Muscle of leg (tissue), 11 donors: ENCODE data around the gene EIF4E2. TPM values are rescaled to one million over a fixed set of nuclear protein-coding genes. Genes with fewer than 3 reads are reported as not detected.

Source experiments
- DNase-seq: peaks from one replicate; pipeline ENCODE4 v3.0.0; 2013
- H3K27ac ChIP-seq: one replicate; pipeline ENCODE4 v1.5.1; 2013; ENCODE audit warnings: mild to moderate bottlenecking, low read length, control low read depth
- H3K27me3 ChIP-seq: one replicate; pipeline ENCODE4 v1.6.1; 2013; ENCODE audit warnings: low read length; ENCODE audit not compliant: control insufficient read depth, insufficient read depth
- H3K36me3 ChIP-seq: one replicate; pipeline ENCODE4 v1.6.1; 2013; ENCODE audit warnings: low read length; ENCODE audit not compliant: control insufficient read depth, insufficient read depth
- H3K4me1 ChIP-seq: one replicate; pipeline ENCODE4 v1.6.1; 2013; ENCODE audit warnings: low read length; ENCODE audit not compliant: control insufficient read depth, insufficient read depth
- H3K4me3 ChIP-seq: one replicate; pipeline ENCODE4 v1.5.1; 2013; ENCODE audit warnings: low read length, control low read depth
- H3K9me3 ChIP-seq: replicated peaks from 2 replicates; pipeline ENCODE4 v1.6.1; 2013; ENCODE audit warnings: low read depth, low read length; ENCODE audit not compliant: control insufficient read depth
- WGBS: methylation state at CpG from one replicate; pipeline ENCODE4 v1.1.5; 2013; ENCODE audit warnings: missing lambda C conversion rate; ENCODE audit not compliant: insufficient coverage; 5-methylcytosine and 5-hydroxymethylcytosine counted together
- polyA plus RNA-seq, 8 donors: library from polyadenylated mRNA; unstranded; fragments of 120-200 nt; gene quantifications; one replicate each; pipeline versions ENCODE4 v1.2.1 to v1.2.3, GENCODE V29; 2013; ENCODE audit warnings: inconsistent platforms in 1 of 8, low replicate concordance in 1 of 8; ENCODE audit not compliant: insufficient read length in 8 of 8, insufficient read depth in 1 of 8
- total RNA-seq: library from RNA; stranded (reverse); fragments of 120-200 nt; gene quantifications from one replicate; pipeline ENCODE4 v1.2.4, GENCODE V29; 2013

Gene EIF4E2
- total and polyA plus RNA-seq, 9 donors = 105 to 135 (median 117) TPM

GRCh38 chr2:232574674-232575403 lies 24.4 kb downstream of the EIF4E2 start:
- H3K27me3 ChIP-seq = no peaks in the 10 kb centered on the region
- H3K36me3 ChIP-seq = peaks cover 31% of the 10 kb centered on the region
- H3K4me1 ChIP-seq = peaks cover 34% of the 10 kb centered on the region
- no peaks in the 10 kb centered on the region for H3K9me3 ChIP-seq
- no peak overlapping the region for H3K4me3 ChIP-seq
- DNase-seq = peak; percentile 57
- WGBS = no CpG with 5 or more reads among the region's 5 CpGs
- H3K27ac ChIP-seq = peak overlapping the region; percentile 69

GRCh38 chr2:232575404-232575746 lies 24.9 kb downstream of the EIF4E2 start:
- no CpG with 5 or more reads among the region's 1 CpG for WGBS
- peaks cover 34% of the 10 kb centered on the region for H3K4me1 ChIP-seq
- no peak overlapping the region for H3K27ac ChIP-seq
- DNase-seq = no peak
- H3K27me3 ChIP-seq = no peaks in the 10 kb centered on the region
- H3K9me3 ChIP-seq = no peaks in the 10 kb centered on the region
- no peak overlapping the region for H3K4me3 ChIP-seq
- peaks cover 30% of the 10 kb centered on the region for H3K36me3 ChIP-seq

- H3K4me1 ChIP-seq = peaks cover 26% of the 10 kb centered on the region
- no peak overlapping the region for H3K4me3 ChIP-seq
- WGBS = 63% methylated on average over 2 of the region's 2 CpGs
- DNase-seq = no peak
- H3K9me3 ChIP-seq = no peaks in the 10 kb centered on the region
- peak overlapping the region; percentile 7 for H3K27ac ChIP-seq
- peaks cover 34% of the 10 kb centered on the region for H3K36me3 ChIP-seq
- no peaks in the 10 kb centered on the region for H3K27me3 ChIP-seq
Observed at GRCh38 chr2:232576995-232577394, 26.5 kb downstream of the EIF4E2 start.

- no peaks in the 10 kb centered on the region for H3K9me3 ChIP-seq
- no peaks in the 10 kb centered on the region for H3K27me3 ChIP-seq
- peaks cover 26% of the 10 kb centered on the region for H3K4me1 ChIP-seq
- H3K4me3 ChIP-seq = no peak overlapping the region
- peaks cover 38% of the 10 kb centered on the region for H3K36me3 ChIP-seq
- WGBS = no CpG with 5 or more reads among the region's 2 CpGs
- peak overlapping the region; percentile 35 for H3K27ac ChIP-seq
- DNase-seq = peak; percentile 43
Observed at GRCh38 chr2:232577841-232578240, 27.4 kb downstream of the EIF4E2 start.

- Histone ChIP-seq H3K27me3 (no peaks in the 10 kb centered on the region), H3K27ac (no peak overlapping the region), H3K36me3 (peaks cover 38% of the 10 kb centered on the region), H3K4me3 (no peak overlapping the region), H3K4me1 (peaks cover 26% of the 10 kb centered on the region), H3K9me3 (no peaks in the 10 kb centered on the region)
- WGBS = 80% methylated on average over 1 of the region's 2 CpGs
- no peak for DNase-seq
Observed at GRCh38 chr2:232578626-232579025, 28.1 kb downstream of the EIF4E2 start.

- DNase-seq = no peak
- H3K36me3 ChIP-seq = peaks cover 40% of the 10 kb centered on the region
- H3K4me1 ChIP-seq = peaks cover 11% of the 10 kb centered on the region
- no peak overlapping the region for H3K4me3 ChIP-seq
- peaks cover 2% of the 10 kb centered on the region for H3K9me3 ChIP-seq
- no peaks in the 10 kb centered on the region for H3K27me3 ChIP-seq
- 94% methylated on average over 3 of the region's 6 CpGs for WGBS
- no peak overlapping the region for H3K27ac ChIP-seq
Observed at GRCh38 chr2:232580648-232580981, 30.1 kb downstream of the EIF4E2 start.

GRCh38 chr2:232581725-232582124 lies 31.2 kb downstream of the EIF4E2 start:
- Histone ChIP-seq H3K4me1 (peaks cover 11% of the 10 kb centered on the region), H3K9me3 (peaks cover 2% of the 10 kb centered on the region), H3K36me3 (peaks cover 40% of the 10 kb centered on the region), H3K27me3 (no peaks in the 10 kb centered on the region), H3K4me3 (no peak overlapping the region), H3K27ac (no peak overlapping the region)
- no peak for DNase-seq

GRCh38 chr2:232584238-232584637 lies 33.7 kb downstream of the EIF4E2 start:
- Histone ChIP-seq H3K27ac (no peak overlapping the region), H3K4me1 (peaks cover 22% of the 10 kb centered on the region), H3K4me3 (no peak overlapping the region), H3K36me3 (peaks cover 29% of the 10 kb centered on the region), H3K27me3 (no peaks in the 10 kb centered on the region), H3K9me3 (peaks cover 2% of the 10 kb centered on the region)
- DNase-seq = no peak
- WGBS = 85% methylated on average over 3 of the region's 6 CpGs

GRCh38 chr2:232586943-232587505 lies 36.5 kb downstream of the EIF4E2 start:
- no peak for DNase-seq
- WGBS = 100% methylated on average over 2 of the region's 5 CpGs
- peaks cover 2% of the 10 kb centered on the region for H3K9me3 ChIP-seq
- peaks cover 13% of the 10 kb centered on the region for H3K36me3 ChIP-seq
- H3K4me3 ChIP-seq = no peak overlapping the region
- H3K4me1 ChIP-seq = peaks cover 27% of the 10 kb centered on the region
- no peaks in the 10 kb centered on the region for H3K27me3 ChIP-seq
- no peak overlapping the region for H3K27ac ChIP-seq

- WGBS = no CpG with 5 or more reads among the region's 7 CpGs
- H3K9me3 ChIP-seq = peaks cover 2% of the 10 kb centered on the region
- peaks cover 27% of the 10 kb centered on the region for H3K4me1 ChIP-seq
- H3K4me3 ChIP-seq = no peak overlapping the region
- DNase-seq = no peak
- H3K27ac ChIP-seq = no peak overlapping the region
- H3K27me3 ChIP-seq = no peaks in the 10 kb centered on the region
- H3K36me3 ChIP-seq = peaks cover 8% of the 10 kb centered on the region
Observed at GRCh38 chr2:232587512-232587911, 37.0 kb downstream of the EIF4E2 start.
